HL-60 (cell line): ENCODE measurements around the gene ZNF76.

Experiments used
- CTCF ChIP-seq: IDR thresholded peaks from one replicate; pipeline ENCODE4 v1.5.1; 2011; ENCODE audit warnings: low read length, control low read depth, inconsistent platforms; ENCODE audit not compliant: insufficient read depth
- REST ChIP-seq: IDR thresholded peaks from 2 replicates; pipeline ENCODE4 v1.6.1; 2012; ENCODE audit warnings: low read depth; ENCODE audit not compliant: insufficient replicate concordance

- TF ChIP-seq CTCF (no peak), REST (no peak)
Observed at GRCh38 chr6:35302604-35303241, 43.2 kb downstream of the ZNF76 start.
